Stimulated activated CD4-positive, alpha-beta T cell treated with anti-CD3 and anti-CD28 coated beads, Interleukin-2, amount 100 ng/mL, for 4 hours (primary cell): ENCODE measurements around the gene PRKCI.
"Not testable (repeated sequence)": the region's sequence is repeated elsewhere in the genome, so short reads cannot be mapped to it uniquely, and the experiment has no call there.

Source experiments
- DNase-seq: peaks from one replicate; pipeline ENCODE4 v3.0.0-alpha.2; 2020; ENCODE audit warnings: low read depth

The PRKCI gene

DNA sequence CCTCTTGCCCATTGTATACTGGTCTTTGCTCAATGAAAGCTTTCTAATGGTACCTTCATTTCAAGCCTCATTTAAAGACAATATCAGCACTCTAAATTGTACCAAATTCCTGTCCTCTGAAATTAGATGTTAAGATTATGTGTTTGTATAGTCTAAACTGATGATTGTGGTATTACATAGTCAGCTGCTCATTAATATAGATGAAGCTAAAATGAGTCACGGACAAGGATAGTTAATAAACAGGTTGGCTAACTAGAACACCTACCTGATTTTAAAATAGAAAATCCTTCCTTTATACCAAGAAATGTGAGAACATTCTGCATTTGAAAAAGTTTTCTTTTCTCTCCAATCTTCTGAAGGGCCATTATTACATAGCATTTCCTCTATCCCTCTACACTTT, 2.9 kb downstream of the PRKCI start:
- no peak for DNase-seq

DNA sequence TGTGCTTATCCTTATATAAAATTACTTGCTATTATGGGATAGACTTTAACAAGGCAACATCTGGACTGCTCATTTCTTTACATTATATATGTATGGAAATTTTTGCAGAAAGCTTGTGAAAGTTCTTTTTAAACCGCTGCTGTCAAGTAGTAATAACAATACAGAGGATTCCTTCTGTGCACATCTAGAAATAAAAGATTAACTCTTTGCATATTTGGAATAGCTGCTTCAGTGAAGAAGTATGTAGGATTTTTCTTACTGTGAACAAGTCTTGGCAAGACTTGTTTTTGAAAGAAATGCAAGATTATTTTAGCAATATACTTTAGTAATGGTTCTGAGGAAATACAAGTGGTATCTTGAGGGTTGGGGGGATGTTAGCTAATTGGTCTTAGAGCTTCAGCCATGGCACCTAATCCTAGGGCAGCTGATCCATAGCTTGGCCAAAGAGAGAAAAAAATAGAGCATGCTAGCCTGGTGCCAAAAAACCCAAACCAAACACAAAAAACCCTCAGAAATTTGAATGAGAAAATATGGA, 4.3 kb downstream of the PRKCI start:
- no peak for DNase-seq

DNA sequence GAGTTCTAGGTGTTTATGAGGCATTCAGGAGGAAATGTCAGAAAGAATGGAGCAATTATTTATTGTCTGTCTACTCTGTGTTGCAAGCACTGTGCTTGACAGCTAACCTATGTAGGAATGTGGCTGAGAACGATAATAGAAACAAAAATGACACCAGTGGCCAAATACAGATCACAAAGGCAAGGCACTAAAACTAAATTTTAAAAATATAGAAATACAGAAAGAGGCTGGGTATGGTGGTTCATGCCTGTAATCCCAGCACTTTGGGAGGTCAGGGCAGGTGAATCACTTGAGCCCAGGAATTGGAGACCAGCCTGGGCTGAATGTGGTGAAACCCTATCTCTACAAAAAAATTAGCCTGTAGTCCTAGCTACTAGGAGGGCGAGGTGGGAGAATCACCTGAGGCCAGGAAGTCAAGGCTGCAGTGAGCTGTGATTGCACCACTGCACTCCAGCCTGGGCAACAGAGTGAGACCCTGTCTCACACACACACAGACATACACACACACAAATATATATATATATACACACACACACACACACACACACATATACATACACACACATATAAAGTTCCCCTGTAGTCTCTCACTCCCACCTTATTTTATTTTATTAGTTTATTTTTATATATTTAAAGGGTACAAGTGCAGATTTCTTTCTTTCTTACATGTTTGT, 6.0 kb downstream of the PRKCI start:
- no peak for DNase-seq

DNA sequence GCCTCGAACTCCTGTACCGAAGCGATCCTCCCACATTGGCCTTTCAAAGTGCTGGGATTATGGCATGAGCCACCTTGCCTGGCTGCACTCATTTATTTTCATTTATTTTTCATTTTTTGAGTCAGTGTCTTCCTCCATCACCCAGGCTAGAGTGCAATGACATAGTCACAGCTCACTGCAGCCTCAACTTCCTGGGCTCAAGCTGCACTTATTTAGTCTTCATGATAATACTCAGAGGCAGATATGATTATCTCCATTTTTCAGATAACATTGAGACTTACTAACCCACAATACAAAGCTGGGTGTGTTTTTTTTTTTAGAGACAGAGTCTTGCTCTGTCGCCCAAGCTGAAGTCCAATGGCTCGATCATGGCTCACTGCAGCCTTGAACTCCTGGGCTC, 10.0 kb downstream of the PRKCI start:
- no peak for DNase-seq

DNA sequence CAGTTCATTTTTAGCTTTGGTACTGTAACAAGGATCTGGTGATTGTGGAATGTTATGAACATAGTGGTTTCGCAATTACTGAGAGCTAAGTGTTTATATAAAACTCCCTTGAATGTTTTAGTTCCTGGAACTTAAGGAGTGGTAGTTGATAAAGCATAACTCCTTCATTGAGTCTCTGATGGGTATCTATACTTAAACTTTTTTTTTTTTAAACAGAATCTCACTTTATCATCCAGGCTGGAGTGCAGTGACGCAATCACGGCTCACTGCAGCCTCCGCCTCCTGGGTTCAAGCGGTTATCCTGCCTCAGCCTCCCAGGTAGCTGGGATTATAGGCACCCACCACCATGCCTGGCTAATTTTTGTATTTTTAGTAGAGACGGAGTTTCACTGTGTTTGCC, 11.3 kb downstream of the PRKCI start:
- no peak for DNase-seq

DNA sequence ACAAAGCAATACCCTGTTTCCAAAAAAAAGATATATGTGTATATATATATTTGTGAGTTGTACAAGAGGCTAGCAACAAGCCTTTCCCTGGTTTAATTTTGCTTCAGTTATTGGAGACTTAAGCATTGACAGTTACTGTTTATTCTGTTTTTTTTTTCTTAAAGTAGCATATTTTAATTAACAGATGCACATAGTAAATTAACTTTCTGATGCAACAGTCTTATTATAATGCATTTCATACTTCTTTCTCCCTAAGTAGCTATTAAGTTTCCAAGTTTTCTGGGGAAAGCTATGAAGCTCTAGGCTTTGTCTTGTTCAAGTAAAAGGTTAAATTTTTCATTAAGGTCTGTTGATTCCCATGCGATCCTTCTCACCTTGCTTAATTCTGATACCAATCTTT, 17.9 kb downstream of the PRKCI start:
- DNase-seq: no peak

DNA sequence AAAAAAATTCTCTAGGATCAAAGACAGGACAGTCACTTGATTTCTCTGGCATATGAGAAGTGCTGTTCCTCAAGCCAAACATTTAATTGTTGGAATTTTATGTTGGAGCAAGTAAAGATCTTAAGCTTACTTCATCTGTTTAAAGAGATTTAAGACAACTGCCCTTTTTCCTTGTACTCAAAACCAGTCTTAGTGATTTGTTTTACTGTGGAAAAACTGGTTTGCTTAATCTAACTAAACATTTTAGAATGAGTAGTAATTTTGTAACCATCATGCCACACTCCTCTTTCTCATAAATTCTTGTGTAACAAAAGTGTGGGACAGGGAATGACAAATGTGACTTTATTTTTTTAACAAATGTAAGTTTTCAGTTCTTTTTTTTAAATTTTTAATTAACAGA, 18.4 kb downstream of the PRKCI start:
- no peak for DNase-seq

DNA sequence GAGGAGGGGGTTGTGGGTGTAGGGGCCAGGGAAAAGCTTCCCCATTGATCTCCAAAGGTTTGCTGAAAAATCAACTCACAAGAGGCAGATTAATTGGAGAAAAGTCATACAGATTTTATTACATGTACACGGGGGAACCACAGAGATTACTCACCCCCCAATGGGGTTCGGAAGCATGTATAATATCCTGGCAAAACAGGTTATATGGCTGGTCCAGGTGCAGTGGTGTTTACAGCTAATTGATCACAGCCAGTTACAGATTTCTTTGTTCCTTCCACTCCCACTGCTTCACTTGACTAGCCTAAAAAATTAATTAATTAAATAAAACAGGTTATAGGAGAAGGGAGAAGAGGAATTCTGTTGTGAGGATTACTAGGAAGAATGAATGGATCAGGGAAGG, 22.4 kb downstream of the PRKCI start:
- DNase-seq: no peak

DNA sequence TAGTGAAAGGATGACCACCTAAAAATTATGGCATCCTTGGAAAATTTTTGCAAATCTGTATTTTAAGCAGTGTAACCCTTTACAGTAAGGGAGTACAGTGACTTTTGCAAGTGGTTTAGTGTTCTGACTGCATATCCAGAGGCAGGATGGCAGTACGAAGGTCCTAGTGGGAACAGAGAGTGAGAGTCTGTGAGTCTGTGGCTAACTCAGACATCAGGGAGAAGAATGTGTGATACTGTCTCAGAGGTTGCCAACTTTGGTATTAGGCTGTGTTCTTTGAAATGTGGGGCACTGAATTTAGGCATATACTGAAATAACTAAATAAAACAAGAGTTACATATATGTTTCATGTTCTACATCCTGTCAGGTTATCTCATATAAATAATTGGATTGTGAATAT, 25.7 kb downstream of the PRKCI start:
- no peak for DNase-seq

DNA sequence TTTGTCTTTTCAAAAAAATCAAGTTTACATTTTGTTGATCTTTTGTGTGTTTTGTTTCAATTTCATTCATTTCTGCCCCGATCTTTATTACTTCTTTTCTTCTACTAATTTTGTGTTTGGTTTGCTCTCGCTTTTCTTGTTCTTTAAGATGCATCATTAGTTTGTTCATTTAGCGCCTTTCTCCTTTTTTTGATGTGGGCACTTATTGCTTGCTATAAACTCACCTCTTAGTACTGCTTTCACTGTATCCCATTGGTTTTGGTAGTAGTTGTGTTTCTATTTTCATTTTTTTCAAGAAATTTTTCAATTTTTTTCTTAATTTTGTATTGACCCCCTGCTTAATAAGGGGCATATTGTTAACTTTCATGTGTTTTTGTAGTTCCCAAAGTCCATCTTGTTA, 34.4 kb downstream of the PRKCI start:
- DNase-seq: no peak

DNA sequence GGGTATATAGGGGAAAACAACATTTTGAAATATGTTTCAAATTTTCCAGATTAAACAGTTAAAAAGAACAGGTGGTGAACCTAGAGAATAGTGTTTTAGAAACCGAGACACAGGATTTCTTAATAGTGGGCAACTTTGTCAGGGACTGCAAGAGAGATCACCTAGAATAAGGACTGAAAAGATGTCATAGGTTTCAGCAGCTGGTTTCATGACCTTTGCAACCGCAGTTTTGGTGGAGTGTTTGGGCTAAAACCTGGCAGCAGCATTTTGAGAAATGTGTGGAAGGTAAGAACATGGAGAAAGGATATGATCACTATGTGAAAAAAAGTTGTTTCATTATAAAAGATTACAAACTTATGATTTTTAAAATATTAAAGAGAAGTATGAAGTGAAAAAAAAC, 34.9 kb downstream of the PRKCI start:
- DNase-seq: no peak

DNA sequence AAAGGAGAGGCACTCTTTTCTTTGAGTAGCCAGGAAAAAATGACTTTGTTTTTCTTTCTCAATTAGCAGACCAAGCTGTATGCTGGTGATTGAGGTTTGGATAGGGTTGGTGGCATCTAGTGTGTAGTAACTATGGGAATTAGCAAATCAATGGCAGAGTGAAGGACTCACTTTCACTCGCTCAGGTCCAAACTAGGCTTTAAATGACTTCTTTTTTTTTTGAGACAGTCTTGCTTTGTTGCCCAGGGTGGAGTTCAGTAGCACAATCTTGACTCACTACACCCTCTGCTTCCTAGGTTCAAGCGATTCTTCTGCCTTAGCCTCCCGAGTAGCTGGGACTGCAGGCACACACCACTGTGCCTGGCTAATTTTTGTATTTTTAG, 35.9 kb downstream of the PRKCI start:
- DNase-seq: no peak

DNA sequence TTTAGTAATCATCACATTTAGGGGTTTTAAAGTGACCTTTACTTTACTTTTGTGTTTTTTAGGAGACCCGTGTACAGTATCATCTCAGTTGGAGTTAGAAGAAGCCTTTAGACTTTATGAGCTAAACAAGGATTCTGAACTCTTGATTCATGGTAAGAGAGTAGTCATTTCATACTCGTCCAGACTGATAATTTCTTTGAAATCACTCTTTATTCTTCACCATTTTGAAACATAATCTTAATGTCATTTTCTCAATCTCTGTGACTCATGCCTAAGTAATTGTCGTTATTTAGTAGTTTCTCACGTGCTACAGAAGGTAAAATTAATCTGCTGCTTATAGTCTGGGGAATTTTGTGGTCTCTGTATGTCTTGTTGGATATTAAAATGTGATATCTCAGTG, 37.7 kb downstream of the PRKCI start:
- DNase-seq: no peak

DNA sequence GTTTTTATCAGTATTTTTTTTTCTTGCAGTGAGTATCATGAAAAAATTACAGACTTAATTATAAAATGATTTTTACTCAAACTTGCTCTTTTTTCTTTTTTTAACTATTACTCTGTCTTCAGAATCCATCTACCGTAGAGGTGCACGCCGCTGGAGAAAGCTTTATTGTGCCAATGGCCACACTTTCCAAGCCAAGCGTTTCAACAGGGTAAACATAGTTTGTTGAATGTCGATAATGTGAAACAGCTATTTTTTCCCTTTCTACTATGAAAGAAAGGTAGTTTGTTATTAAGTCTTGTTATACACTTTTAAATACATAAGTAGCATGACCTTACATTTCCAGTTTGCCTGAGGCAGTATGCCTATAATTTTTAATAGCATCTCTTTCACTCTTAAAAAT, 45.6 kb downstream of the PRKCI start:
- DNase-seq: no peak

DNA sequence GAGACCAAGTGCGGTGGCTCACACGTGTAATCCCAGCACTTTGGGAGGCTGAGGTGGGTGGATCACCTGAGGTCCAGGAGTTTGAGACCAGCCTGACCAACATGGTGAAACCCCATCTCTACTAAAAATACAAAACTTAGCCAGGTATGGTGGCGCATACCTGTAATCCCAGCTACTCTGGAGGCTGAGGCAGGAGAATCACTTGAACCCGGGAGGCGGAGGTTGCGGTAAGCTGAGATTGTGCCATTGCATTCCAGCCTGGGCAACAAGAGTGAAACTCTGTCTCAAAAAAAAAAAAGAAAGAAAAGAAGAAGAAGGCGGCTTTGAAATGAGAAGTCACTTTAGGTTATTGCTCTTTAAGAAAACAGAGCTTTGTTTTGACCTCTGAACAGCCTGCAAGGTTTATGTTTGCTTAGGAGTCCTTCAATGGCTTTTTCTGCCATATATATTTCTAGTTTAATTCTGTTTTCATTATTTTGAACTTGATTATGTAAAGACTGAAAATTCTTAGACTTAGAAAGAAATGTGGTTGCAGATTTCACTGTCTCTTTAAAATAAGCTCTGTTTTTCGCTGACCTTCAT, 47.5 kb downstream of the PRKCI start:
- not testable (repeated sequence) for DNase-seq

DNA sequence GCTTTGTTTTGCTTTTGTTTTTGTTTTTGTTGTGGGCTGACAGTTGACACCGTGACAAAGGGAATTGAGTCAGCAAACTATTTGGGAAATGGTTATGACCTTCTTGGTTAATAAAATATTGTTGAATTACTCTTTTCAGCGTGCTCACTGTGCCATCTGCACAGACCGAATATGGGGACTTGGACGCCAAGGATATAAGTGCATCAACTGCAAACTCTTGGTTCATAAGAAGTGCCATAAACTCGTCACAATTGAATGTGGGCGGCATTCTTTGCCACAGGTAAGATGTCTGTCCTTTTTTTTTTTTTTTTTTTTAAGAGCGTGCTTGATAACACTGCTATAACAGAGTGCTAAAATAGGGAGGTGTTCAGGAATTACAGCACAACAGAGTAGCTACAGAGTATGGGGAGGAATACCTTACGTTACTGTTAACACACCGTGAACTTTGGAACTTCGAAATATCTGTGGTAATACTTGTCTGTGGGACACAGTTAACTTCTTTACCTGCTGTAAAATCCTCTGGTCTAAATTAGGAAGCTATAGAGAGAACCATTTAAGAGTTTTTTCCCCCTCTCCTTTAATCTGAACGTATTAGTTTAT, 48.2 kb downstream of the PRKCI start:
- no peak for DNase-seq

DNA sequence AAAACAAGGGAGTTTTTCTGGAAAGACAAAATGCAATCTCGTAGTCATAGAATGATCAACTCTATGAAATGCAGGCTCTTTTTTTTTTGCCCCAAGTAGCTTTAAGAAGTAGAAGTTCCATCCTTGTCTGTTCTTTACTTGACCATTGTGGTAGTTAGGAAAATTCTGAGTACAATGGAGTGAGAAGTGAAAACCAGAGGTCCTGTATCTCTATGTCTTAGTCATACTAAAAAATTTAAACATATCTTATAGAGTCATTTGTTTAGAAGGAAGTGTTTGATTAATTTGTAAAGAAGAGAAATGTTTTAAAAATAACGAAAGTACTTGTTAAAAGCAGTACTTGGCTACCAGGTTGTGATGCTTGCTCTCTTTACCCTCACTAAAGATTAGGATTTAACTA, 52.4 kb downstream of the PRKCI start:
- DNase-seq: no peak

DNA sequence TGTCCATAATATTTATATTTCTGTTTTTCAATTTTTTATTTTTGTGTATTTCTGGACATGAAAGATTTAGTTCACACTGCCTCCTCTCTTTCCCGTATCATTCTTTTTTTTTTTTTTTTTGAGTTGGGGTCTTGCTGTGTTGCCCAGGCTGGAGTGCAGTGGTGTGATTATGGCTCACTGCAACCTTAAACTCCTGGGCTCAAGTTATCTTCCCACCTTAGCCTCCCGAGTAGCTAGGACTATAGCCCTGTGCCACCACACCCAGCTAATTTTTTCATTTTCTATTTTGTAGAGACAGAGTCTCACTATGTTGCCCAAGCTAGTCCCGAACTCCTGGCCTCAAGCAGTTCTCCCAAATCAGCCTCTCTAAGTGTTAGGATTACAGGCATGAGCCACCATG, 53.6 kb downstream of the PRKCI start:
- DNase-seq: no peak

DNA sequence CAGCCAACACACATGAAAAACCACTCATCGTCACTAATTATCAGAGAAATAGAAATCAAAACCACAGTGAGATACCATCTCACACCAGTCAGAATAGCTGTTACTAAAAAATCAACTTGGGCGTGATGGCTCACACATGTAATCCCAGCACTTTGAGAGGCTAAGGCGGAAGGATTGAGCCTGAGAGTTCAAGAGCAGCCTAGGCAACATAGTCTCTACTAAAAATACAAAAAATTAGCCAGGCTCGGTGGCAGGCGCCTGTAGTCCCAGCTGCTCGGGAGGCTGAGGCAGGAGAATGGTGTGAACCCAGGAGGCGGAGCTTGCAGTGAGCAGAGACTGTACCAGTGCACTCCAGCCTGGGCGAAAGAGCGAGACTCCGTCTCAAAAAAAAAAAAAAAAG, 55.1 kb downstream of the PRKCI start:
- not testable (repeated sequence) for DNase-seq

DNA sequence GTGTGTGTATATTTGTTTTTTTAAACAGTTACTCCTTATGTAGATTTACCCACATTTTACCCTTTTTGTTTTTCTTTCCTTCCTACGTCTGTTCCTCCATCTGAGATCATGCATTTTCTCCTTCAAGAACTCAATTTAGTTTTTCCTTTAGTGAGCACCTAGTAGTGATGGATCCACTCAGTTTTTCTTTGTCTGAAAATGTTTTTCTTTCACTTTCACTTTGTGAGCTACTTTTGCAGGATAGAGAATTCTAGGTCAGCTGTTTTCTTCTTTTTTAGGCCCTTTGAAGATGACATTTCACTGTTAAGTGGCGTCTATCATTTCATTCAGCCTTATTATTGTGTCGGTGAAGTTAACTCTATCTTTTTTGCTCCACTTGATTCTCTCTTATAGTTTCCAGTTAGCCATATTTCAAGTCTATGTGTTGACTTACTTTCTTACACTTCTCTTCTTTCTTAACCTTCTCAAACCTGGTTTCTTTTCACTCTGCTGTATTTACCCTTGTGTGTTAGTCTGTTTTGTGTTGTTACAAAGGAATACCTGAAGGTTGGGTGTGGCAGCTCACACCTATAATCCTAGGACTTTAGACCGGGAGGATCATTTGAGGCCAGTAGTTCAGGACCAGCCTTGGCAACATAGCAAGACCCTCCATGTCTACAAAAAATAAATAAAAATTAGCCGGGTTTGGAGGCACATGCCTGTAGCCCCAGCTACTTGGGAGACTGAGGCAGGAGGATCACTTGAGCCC, 55.8 kb downstream of the PRKCI start:
- no peak for DNase-seq

DNA sequence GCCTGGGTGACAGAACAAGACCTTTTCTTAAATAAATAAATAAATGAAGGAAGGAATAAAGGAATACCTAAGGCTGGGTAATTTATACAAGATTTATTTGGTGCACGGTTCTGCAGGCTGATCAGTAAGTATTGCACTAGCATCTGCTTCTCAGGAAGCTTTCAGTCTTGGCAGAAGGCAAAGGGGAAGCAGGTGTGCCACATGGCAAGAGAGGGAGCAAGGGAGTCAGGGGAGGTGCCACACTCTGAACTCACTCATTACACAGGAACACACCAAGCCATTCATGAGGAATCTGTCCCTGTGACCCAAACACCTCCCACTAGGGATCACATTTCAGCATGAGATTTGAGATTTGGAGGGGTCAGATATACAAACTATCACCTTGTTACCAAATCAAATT, 56.4 kb downstream of the PRKCI start:
- DNase-seq: no peak

DNA sequence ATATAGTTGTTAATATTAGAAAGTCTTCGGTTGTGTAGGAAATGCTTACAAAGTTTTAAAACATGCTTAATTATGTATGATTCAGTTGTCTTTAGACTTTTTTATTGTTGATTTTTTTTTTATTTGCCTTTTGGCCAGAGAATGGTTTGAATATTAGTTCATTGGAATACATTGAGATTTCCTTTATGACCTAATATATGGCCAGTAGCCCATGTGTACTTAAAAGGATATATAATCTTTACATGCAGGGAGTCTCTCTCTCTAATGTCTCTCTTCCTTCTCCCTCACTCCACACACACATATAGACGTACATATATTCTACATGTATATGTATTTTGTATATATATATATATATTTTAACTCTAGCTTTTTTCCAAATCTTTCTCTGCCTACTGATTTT, 68.0 kb downstream of the PRKCI start:
- DNase-seq: no peak

DNA sequence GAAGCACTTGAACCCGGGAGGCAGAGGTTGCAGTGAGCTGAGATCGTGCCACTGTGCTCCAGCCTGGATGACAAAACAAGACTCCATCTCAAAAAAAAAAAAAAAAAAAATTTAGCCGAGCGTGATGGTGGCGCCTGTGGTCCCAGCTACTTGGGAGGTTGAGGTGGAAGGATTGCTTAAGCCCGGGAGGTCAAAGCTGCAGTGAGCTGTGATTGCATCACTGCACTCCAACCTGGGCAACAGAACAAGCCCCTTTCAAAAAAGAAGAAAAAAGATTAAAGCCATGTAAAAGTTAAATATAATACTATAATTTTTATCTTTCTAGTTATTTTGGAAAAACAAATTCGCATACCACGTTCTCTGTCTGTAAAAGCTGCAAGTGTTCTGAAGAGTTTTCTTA, 73.4 kb downstream of the PRKCI start:
- no peak for DNase-seq
